ENCODE results near the gene CPEB2.

GRCh38 chr4:15043226-15043625, 40.9 kb downstream of the CPEB2 start:
- no peak for TF ChIP-seq CTCF (IDR thresholded peaks at IDR 0.05)
- no peak for TF ChIP-seq POLR2A (IDR thresholded peaks at IDR 0.05)
- no peak for TF ChIP-seq POLR2AphosphoS5 (IDR thresholded peaks at IDR 0.05)
- TF ChIP-seq EP300 (IDR thresholded peaks at IDR 0.05; ENCODE audit: low read depth) = no peak

All from transverse colon (tissue), 4 donors.